ENCODE results near the gene STRC. TPM values are rescaled to one million over a fixed set of nuclear protein-coding genes. Genes with fewer than 3 reads are reported as not detected.
"Not testable (repeated sequence)": the region's sequence is repeated elsewhere in the genome, so short reads cannot be mapped to it uniquely, and the experiment has no call there.

The STRC gene
- total RNA-seq (2014; rRNA removed; shearing (Covaris generic)), result 0.13 and 0.42 TPM in 2 replicates

DNA sequence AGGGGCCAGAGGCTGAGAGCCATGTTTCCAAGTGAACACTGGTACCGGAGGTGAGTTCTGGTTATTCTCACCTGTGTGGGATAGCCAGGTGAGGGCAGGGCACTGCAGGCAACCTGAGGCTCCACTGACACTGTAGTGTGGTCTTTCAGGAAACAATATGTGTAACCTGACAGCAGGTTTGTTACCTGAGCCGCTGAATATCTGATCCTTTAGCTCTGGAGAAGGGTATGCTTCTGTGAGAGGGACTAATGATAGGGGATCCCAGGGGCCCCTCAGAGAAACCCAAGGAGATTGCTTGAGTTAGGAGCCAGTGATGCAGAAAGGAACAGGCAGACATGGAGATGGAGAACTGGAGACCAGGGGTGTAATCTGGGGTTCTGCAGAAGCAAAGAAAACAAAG lies at the start of gene STRC:
Gene STRC (minus strand): TSS at position 101 of the 400 bp plus-strand sequence. CDS start 78 bp downstream, at position 23.
- H3K4me3 ChIP-seq; H3K27ac ChIP-seq; H3K9me3 ChIP-seq (replicated peaks); DNase-seq; H3K4me1 ChIP-seq; H3K36me3 ChIP-seq; H3K27me3 ChIP-seq: not testable (repeated sequence)

- not testable (repeated sequence) for H3K27ac ChIP-seq; DNase-seq; H3K27me3 ChIP-seq; H3K4me1 ChIP-seq; H3K36me3 ChIP-seq; H3K4me3 ChIP-seq; H3K9me3 ChIP-seq (replicated peaks)
Measured at GRCh38 chr15:43666177-43666576, 47.6 kb upstream of the STRC start.

DNA sequence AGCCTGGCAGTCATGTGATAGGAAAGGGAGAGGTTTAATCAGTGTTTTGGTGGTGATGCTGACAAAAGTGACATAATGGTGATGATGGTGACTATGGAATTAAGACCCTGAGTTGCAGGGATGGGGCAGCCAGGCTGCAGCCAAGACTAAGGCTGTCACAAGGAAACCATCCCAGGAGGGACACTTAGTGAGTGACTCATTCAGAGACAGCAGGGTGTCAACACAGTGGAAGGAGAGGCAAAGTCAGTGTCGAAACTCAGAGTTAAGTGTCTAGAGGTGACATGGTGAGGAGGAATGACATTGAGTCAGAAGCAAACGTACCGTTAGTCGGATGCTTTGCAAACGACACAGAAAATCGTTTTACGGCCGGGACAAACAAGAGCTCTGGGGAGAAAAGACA lies 44.7 kb upstream of the STRC start:
- H3K27ac ChIP-seq; DNase-seq; H3K4me3 ChIP-seq; H3K4me1 ChIP-seq; H3K27me3 ChIP-seq; H3K36me3 ChIP-seq; H3K9me3 ChIP-seq (replicated peaks): not testable (repeated sequence)

DNA sequence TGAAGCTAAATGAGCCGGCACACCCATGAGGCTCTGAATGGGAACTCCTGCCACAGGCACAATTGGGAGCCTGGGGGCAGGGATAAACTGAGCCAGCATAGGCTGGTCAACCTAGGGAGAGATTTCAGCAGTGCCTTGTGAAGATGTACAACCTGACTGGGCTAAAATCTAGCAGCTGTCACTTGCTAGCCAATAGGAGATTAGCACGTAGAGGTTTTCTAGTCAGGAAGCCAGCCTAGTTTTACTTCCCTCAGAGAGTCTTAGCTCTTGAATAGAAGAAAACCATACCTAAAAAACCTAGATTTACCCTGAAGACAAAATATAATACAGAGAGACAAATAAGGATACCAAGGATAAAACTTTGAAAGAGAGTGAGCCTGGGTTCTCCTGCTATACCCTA lies 43.7 kb upstream of the STRC start:
- not testable (repeated sequence) for H3K36me3 ChIP-seq; DNase-seq; H3K4me1 ChIP-seq; H3K27ac ChIP-seq; H3K9me3 ChIP-seq (replicated peaks); H3K4me3 ChIP-seq; H3K27me3 ChIP-seq

- not testable (repeated sequence) for H3K4me1 ChIP-seq; DNase-seq; H3K27ac ChIP-seq; H3K4me3 ChIP-seq; H3K36me3 ChIP-seq; H3K27me3 ChIP-seq; H3K9me3 ChIP-seq (replicated peaks)
Measured at GRCh38 chr15:43659727-43660126, 41.1 kb upstream of the STRC start.

DNA sequence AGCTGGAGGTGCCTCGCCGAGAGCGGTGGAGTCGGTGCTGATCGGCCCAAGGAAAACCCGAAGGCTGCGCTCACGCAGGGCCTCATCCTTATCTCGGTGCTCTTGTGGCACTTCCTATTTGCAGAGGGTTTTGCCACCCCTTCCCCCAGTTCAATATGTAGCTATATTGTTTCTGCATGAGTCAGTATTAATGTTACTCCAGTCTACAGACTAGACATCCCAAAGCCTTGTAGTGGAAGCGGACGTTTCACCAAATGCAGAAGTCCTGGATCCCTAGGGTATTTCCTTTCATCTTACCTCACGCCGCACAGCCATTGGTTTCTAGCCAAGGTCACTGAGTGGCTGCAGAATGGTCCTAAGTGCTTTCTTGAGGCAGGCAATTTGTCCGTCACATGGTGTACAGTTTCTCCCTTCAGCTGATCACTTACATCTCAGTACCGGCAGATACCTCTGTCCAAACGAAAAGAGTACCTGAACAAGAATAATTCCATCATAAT lies 30.9 kb upstream of the STRC start:
- not testable (repeated sequence) for H3K36me3 ChIP-seq; H3K4me1 ChIP-seq; H3K4me3 ChIP-seq; DNase-seq; H3K27me3 ChIP-seq; H3K9me3 ChIP-seq (replicated peaks); H3K27ac ChIP-seq

DNA sequence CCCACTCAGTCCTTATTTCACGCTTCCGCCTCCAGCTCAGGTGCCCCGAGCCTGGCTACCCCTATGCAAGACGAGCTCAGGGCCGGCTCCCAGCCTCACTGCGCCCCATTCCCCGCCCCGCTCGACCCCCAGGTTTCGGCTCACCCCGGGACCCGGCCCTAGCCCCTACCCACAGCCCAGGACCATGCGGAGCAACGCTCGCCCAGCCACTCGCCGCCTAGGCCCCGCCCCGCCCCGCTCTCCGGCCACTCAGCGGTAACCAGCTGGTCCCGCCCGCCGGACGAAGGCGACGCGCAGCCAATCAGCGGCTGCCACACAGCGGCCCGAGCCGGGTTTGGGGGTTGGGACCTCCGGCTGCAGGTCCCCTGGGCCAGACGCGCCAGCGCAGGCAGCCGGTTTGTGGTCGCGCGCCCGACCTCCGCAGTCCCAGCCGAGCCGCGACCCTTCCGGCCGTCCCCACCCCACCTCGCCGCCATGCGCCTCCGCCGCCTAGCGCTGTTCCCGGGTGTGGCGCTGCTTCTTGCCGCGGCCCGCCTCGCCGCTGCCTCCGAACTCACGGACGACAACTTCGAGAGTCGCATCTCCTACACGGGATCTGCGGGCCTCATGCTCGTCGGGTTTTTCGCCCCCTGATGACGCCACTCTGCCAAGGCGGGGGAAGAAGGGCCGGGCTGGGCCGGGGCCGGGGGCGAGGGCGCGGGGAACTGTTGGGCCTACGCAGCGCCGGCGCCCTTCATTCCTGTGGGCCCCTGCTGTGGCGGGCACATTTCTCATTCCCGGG lies 30.2 kb upstream of the STRC start, which contains the start of gene CATSPER2:
Gene CATSPER2 (minus strand): TSS at position 196 of the 781 bp plus-strand sequence. CDS start 783 bp downstream, outside the sequence.
- Histone ChIP-seq H3K27ac (no peak within 1 kb of the TSS), H3K4me3 (no peak within 1 kb of the TSS), H3K9me3 (replicated peaks) (peaks cover 2% of the 10 kb centered on the region; the same call in 1 of the 2 replicates), H3K36me3 (peaks cover 2% of the 10 kb centered on the region; the same call in 1 of the 2 replicates), H3K4me1 (no peaks in the 10 kb centered on the region), H3K27me3 (no peaks in the 10 kb centered on the region)
- no peak for DNase-seq

DNA sequence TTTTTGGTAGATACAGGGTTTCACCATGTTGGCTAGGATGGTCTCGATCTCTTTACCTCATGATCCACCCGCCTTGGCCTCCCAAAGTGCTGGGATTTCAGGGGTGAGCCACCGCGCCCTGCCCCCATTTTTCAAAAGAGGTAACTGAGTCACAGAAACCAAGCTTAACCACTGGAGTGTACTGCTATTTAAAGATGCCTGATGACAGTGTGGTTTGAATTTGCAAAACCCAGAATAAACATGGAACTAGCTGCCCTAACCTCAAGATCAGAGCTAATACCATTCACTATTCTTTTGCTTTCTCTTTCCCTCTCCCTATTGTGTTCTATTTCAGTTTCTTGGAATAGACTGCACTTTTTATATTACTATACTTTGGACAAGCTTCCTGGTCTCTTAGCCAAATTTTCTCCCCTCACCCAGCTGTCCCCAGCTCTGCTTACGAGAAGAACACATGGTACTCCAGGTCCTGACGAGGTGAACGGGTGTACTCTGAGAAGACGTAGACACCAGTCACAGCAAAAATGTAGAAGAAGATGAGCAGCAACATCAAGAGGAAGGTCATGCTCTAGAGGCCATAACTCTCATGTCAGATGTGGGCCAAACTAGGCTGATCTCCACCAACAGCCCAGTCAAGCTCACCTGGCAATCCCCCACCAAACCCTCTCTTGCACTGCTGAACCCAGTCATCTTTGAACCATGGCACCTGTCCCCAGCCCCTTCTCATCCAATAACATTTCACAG lies 20.0 kb upstream of the STRC start:
- H3K36me3 ChIP-seq; H3K4me1 ChIP-seq; DNase-seq; H3K4me3 ChIP-seq; H3K9me3 ChIP-seq (replicated peaks); H3K27ac ChIP-seq; H3K27me3 ChIP-seq: not testable (repeated sequence)

GRCh38 chr15:43626937-43627336 lies 8.3 kb upstream of the STRC start:
- H3K27ac ChIP-seq; H3K9me3 ChIP-seq (replicated peaks); H3K27me3 ChIP-seq; H3K4me1 ChIP-seq; DNase-seq; H3K4me3 ChIP-seq; H3K36me3 ChIP-seq: not testable (repeated sequence)

DNA sequence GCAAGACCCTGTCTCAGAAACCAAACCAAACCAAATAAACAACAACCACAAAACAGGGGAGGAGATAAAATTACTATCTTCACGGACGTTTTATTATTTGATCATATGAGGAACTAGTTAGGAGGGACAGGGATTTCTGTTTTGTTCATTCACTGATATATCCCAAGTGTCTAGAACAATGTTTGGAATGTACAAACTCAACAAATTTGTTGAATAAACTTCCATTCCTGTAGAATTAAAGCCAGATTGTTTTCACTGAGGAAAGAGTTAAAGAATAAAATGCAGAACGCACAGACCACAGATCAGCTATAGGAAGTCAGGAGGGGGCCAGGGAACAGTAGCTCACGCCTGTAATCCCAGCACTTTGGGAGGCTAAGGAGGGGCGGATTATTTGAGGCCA lies 6.5 kb upstream of the STRC start:
- peaks cover 14% of the 10 kb centered on the region for H3K4me1 ChIP-seq
- no peaks in the 10 kb centered on the region for H3K9me3 ChIP-seq (replicated peaks)
- no peak overlapping the region for H3K27ac ChIP-seq
- peak in 1 of 2 experiments; percentile 2 for DNase-seq
- no peaks in the 10 kb centered on the region for H3K27me3 ChIP-seq
- no peaks in the 10 kb centered on the region for H3K36me3 ChIP-seq
- no peak overlapping the region for H3K4me3 ChIP-seq

DNA sequence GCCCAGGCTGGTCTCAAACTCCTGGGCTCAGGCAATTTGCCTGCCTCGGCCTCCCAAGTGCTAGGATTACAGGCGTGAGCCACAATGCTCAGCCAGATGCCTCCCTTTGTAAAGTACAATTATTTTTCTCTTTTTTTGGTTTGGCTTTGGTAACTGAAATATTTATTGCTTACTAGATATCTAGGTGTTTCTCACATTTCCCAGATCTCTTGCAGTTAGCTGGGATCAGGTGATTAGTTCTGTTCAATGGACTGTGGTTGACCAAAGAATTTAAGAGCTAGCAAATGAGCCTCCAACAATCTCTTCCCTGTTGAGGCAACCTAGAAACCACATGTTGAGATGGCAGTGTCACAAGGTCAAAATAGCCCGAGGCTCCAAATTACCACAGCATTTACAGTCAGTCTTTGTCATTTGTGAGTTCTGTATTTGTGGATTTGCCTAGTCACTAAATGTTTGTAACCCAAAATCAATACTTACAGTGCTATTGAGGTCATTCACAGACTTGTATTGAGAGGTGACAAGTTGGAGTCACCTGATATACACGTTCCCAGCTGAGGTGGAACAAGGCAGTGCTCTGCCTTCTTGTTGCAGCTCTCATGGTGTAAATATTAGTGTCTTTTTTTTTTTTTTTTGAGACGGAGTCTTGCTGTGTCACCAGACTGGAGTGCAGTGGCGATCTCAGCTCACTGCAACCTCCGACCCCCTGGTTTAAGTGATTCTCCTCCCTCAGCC lies 3.6 kb upstream of the STRC start:
- Histone ChIP-seq H3K4me1 (peaks cover 14% of the 10 kb centered on the region), H3K27ac (peak overlapping the region; percentile 31)
- H3K36me3 ChIP-seq; H3K9me3 ChIP-seq (replicated peaks); H3K27me3 ChIP-seq; H3K4me3 ChIP-seq: not testable (repeated sequence)
- peak; percentile 25 to 55 for DNase-seq

GRCh38 chr15:43617750-43618149 lies 850 bp downstream of the STRC start:
- H3K27me3 ChIP-seq; H3K9me3 ChIP-seq (replicated peaks); H3K36me3 ChIP-seq; H3K27ac ChIP-seq; H3K4me1 ChIP-seq; H3K4me3 ChIP-seq; DNase-seq: not testable (repeated sequence)

DNA sequence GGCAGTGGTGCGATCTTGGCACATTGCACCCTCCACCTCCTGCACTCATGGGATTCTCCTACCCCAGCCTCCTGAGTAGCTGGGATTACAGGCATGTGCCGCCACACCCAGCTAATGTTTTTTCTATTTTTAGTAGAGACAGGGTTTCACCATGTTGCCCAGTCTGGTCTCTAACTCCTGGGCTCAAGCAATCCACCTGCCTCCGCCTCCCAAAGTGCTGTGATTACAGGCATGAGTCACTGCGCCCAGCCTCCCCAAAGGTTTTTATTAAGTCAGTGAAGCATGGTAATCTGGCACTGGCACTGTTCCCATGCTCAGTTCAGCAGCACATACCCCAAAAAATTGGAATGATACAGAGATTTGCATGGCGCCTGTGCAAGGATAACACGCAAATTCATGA lies 16.4 kb downstream of the STRC start:
- Histone ChIP-seq H3K27ac (peak overlapping the region; percentile 88; the same call in 1 of the 2 replicates), H3K4me1 (peaks cover 17% of the 10 kb centered on the region)
- not testable (repeated sequence) for H3K36me3 ChIP-seq; H3K4me3 ChIP-seq; H3K27me3 ChIP-seq; H3K9me3 ChIP-seq (replicated peaks)
- peak; percentile 98 for DNase-seq

- H3K9me3 ChIP-seq (replicated peaks); DNase-seq; H3K27me3 ChIP-seq; H3K4me3 ChIP-seq; H3K36me3 ChIP-seq; H3K27ac ChIP-seq: not testable (repeated sequence)
- peaks cover 17% of the 10 kb centered on the region for H3K4me1 ChIP-seq
Measured at GRCh38 chr15:43600200-43600599, 18.4 kb downstream of the STRC start.

DNA sequence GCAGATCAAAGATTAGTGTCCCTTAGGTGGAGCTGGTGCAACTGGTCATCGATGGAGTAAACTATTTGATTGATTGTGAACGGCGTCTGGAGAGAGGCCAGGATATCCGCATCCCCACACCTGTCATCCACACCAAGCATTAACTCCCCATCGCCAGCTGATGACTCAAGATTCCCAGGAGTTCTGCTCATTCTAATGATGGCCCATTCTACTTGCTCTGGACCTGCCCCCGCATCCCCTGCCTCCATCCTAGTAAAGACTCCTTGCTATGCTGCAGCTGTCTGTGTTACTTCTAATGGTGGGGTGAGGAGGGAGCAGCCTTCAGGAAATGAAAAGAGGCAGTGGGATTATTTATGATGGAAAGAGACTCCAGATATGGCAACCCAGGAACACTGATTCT lies 19.5 kb downstream of the STRC start:
- not testable (repeated sequence) for H3K27me3 ChIP-seq; H3K27ac ChIP-seq; H3K9me3 ChIP-seq (replicated peaks); H3K4me3 ChIP-seq; H3K36me3 ChIP-seq; DNase-seq
- H3K4me1 ChIP-seq, result peaks cover 17% of the 10 kb centered on the region
